K562 (cell line): Measurements from ENCODE around the gene MORC1. TPM values are rescaled to one million over a fixed set of nuclear protein-coding genes. Genes with fewer than 3 reads are reported as not detected.

Experiments
- ATAC-seq: fragments of 200-7000 bp; cut with Tn5 transposase; 3 replicates; pipeline ENCODE4 v1.9.1; 2020; ENCODE audit warnings: moderate library complexity
- BruUV-seq: library from RNA; stranded (reverse); fragments of 400-500 nt; replicated peaks from 2 replicates; lab custom pipeline; 2021; lab: Mats Ljungman, UMichigan
- CTCF ChIA-PET: fragments of 300-600 bp; formaldehyde crosslinking; extraction: SDS; loops from one replicate; lab custom pipeline; 2021; ENCODE audit warnings: low intra/inter-chr PET ratio; lab: Yijun Ruan, JAX
- POLR2A ChIA-PET: fragments of 300-600, 350-650 bp; sonication (Branson Sonifier 250); formaldehyde crosslinking; extraction: SDS; loops from one replicate; lab custom pipeline; 2021; ENCODE audit warnings: antibody characterized with exemption, inconsistent platforms; lab: Yijun Ruan, JAX
- DNase-seq, 4 experiments: peaks; one replicate each; pipeline versions ENCODE4 v3.0.0 to v3.0.0-alpha.2; 2011 to 2018; ENCODE audit warnings: low spot score in 3 of 4, mixed read lengths in 3 of 4; ENCODE audit errors: extremely low read depth in 1 of 4
- FAIRE-seq: peaks from 2 replicates; lab custom pipeline; 2011; peaks lifted over from hg19 to GRCh38; lab: Jason Lieb, UNC
- H2AFZ ChIP-seq: 2 replicates; pipeline ENCODE4 v1.6.0; 2011; ENCODE audit warnings: low read depth, low read length, control low read depth, inconsistent platforms
- H3K27ac ChIP-seq: fragments of 200-600 bp; 3 replicates; pipeline ENCODE4 v1.8.0; 2011; ENCODE audit warnings: low read depth, mild to moderate bottlenecking, control low read depth, inconsistent platforms, low read length, moderate library complexity, mixed read lengths; ENCODE audit errors: extremely low read depth
- H3K27me3 ChIP-seq, 2 experiments: fragments of 300-600 bp in 1 of 2; 2 replicates in 1 of 2; 3 replicates in 1 of 2; pipeline versions ENCODE4 v1.6.0 to v1.8.0; 2011; ENCODE audit warnings: inconsistent platforms in 2 of 2, low read length in 2 of 2, mild to moderate bottlenecking in 1 of 2, mixed read lengths in 1 of 2, moderate library complexity in 1 of 2; ENCODE audit not compliant: control insufficient read depth in 2 of 2, insufficient read depth in 2 of 2
- H3K36me3 ChIP-seq: fragments of 300-600 bp; 3 replicates; pipeline ENCODE4 v1.8.0; 2011; ENCODE audit warnings: mild to moderate bottlenecking, low read length, inconsistent platforms; ENCODE audit not compliant: control insufficient read depth, insufficient read depth
- H3K4me1 ChIP-seq, 2 experiments: fragments of 200-600 bp in 1 of 2; replicated peaks in 1 of 2; 2 replicates in 1 of 2; 3 replicates in 1 of 2; pipeline versions ENCODE4 v1.5.1 to v1.8.0; 2011; ENCODE audit warnings: inconsistent platforms in 2 of 2, low read length in 2 of 2, mild to moderate bottlenecking in 1 of 2, mixed read lengths in 1 of 2, moderate library complexity in 1 of 2; ENCODE audit not compliant: control insufficient read depth in 2 of 2, insufficient read depth in 2 of 2
- H3K4me2 ChIP-seq: 2 replicates; pipeline ENCODE4 v1.6.1; 2011; ENCODE audit warnings: low read length, control low read depth, inconsistent platforms, mixed read lengths; ENCODE audit not compliant: insufficient read depth
- H3K4me3 ChIP-seq: fragments of 200-600 bp; sonication (generic), shearing (Covaris generic); 2 replicates; pipeline ENCODE4 v1.5.1; 2016; ENCODE audit warnings: control low read depth, inconsistent platforms
- H3K79me2 ChIP-seq: fragments of 200-600 bp; 3 replicates; pipeline ENCODE4 v1.8.0; 2011; ENCODE audit warnings: low read length, inconsistent platforms; ENCODE audit not compliant: control insufficient read depth, insufficient read depth
- H3K9ac ChIP-seq, 2 experiments: 2 replicates each; pipeline versions ENCODE4 v1.6.0 to v1.6.1; 2011; ENCODE audit warnings: low read depth in 2 of 2, low read length in 2 of 2, control low read depth in 1 of 2, inconsistent platforms in 1 of 2, mild to moderate bottlenecking in 1 of 2, mixed read lengths in 1 of 2; ENCODE audit not compliant: insufficient read depth in 1 of 2
- H3K9me1 ChIP-seq: one replicate; pipeline ENCODE4 v1.6.0; 2011; ENCODE audit warnings: inconsistent platforms, mild to moderate bottlenecking, low read length, moderate library complexity; ENCODE audit not compliant: control insufficient read depth, insufficient read depth
- H3K9me3 ChIP-seq: replicated peaks from 2 replicates; pipeline ENCODE4 v1.5.1; 2011; ENCODE audit warnings: low read depth, low read length, inconsistent platforms; ENCODE audit not compliant: control insufficient read depth, insufficient read depth
- H4K20me1 ChIP-seq: replicated peaks from 2 replicates; pipeline ENCODE4 v1.6.1; 2011; ENCODE audit warnings: low read length, inconsistent platforms, mixed read lengths; ENCODE audit not compliant: control insufficient read depth, insufficient read depth
- CBFB ChIP-seq: sonication (generic); formaldehyde crosslinking; IDR thresholded peaks from 2 replicates; pipeline ENCODE4 v1.4.0; 2020; ENCODE audit warnings: mild to moderate bottlenecking, missing genetic modification reagents
- ESRRA ChIP-seq: fragments of 450-650 bp; IDR thresholded peaks from 2 replicates; pipeline ENCODE4 v1.6.1; 2014; ENCODE audit warnings: low read depth, mild to moderate bottlenecking, moderate library complexity, borderline replicate concordance
- HCFC1 ChIP-seq: IDR thresholded peaks from 2 replicates; pipeline ENCODE4 v1.6.1; 2012; ENCODE audit warnings: low read depth, low read length, improper control_type of control experiment
- HMGXB4 ChIP-seq: sonication (generic); formaldehyde crosslinking; IDR thresholded peaks from 2 replicates; pipeline ENCODE4 v1.8.1; 2023; ENCODE audit warnings: mild to moderate bottlenecking, missing genetic modification reagents
- MCM3 ChIP-seq: fragments of 450-650 bp; IDR thresholded peaks from 2 replicates; pipeline ENCODE4 v1.6.1; 2016
- NEUROD1 ChIP-seq: fragments of 150-350 bp; IDR thresholded peaks from 2 replicates; pipeline ENCODE4 v1.6.1; 2014; ENCODE audit warnings: borderline replicate concordance, low read length, low read depth; ENCODE audit not compliant: partially characterized antibody
- RBM17 ChIP-seq: fragments of 200-400 bp; formaldehyde crosslinking; IDR thresholded peaks from 2 replicates; pipeline ENCODE4 v1.6.1; 2017; ENCODE audit warnings: low read depth, mild to moderate bottlenecking, low read length, borderline replicate concordance
- RFX7 ChIP-seq: fragments of 250-450 bp; sonication (Bioruptor Pico); IDR thresholded peaks from 2 replicates; pipeline ENCODE4 v1.5.1; 2021; ENCODE audit warnings: mild to moderate bottlenecking
- SIN3B ChIP-seq: fragments of 450-650 bp; IDR thresholded peaks from 2 replicates; pipeline ENCODE4 v1.6.1; 2017; ENCODE audit warnings: low read depth, mild to moderate bottlenecking, moderate library complexity
- SRSF1 ChIP-seq: fragments of 200-400 bp; formaldehyde crosslinking; IDR thresholded peaks from 2 replicates; pipeline ENCODE4 v1.6.1; 2017; ENCODE audit warnings: mild to moderate bottlenecking, low read depth, low read length, moderate library complexity
- SUPT5H ChIP-seq: fragments of 450-650 bp; IDR thresholded peaks from 2 replicates; pipeline ENCODE4 v1.6.1; 2016
- TBL1XR1 ChIP-seq, 2 experiments: IDR thresholded peaks; 2 replicates each; pipeline ENCODE4 v1.6.1; 2012; ENCODE audit warnings: improper control_type of control experiment in 2 of 2, low read length in 2 of 2, mild to moderate bottlenecking in 1 of 2
- ZBTB33 ChIP-seq: sonication (generic); formaldehyde crosslinking; IDR thresholded peaks from 2 replicates; pipeline ENCODE4 v1.8.1; 2023; ENCODE audit warnings: mild to moderate bottlenecking, missing genetic modification reagents
- ZFP36 ChIP-seq: fragments of 150-350 bp; IDR thresholded peaks from 2 replicates; pipeline ENCODE4 v1.6.1; 2018; ENCODE audit warnings: low read length, low read depth; ENCODE audit not compliant: partially characterized antibody
- ZHX1 ChIP-seq: fragments of 150-350 bp; conservative IDR thresholded peaks from 2 replicates; pipeline ENCODE4 v1.6.1; 2014; ENCODE audit warnings: low read length
- ZNF140 ChIP-seq: fragments of 250-450 bp; sonication (Bioruptor Pico); IDR thresholded peaks from 2 replicates; pipeline ENCODE4 v1.8.0; 2021; ENCODE audit warnings: moderate library complexity, mild to moderate bottlenecking, inconsistent platforms
- ZNF174 ChIP-seq: fragments of 250-450 bp; sonication (Bioruptor Pico); IDR thresholded peaks from 2 replicates; pipeline ENCODE4 v1.4.0; 2020; ENCODE audit warnings: mild to moderate bottlenecking
- ZNF644 ChIP-seq: fragments of 200-800 bp; sonication (Bioruptor generic); IDR thresholded peaks from 2 replicates; pipeline ENCODE4 v1.6.1; 2016; ENCODE audit warnings: low read depth, missing genetic modification characterization, missing compliant biosample characterization
- in situ Hi-C: fragments of 300-500 bp; cut with MboI; formaldehyde crosslinking; loops from 4 replicates; pipeline ENCODE4 v1.15.0; 2018; ENCODE audit warnings: inconsistent platforms, mixed read lengths
- intact Hi-C: fragments of 100-400 bp; cut with micrococcal nuclease; formaldehyde crosslinking; loops from 2 replicates; pipeline ENCODE4 v1.14.2; 2022
- polyA plus RNA-seq, 8 experiments: library from polyadenylated mRNA; depleted of rRNA in 4 of 8; stranded (reverse) in 5 of 8; unstranded in 3 of 8; fragments of >200 nt; fragmentation: Nextera tagmentation in 2 of 8; fragmentation: Illumina TruSeq in 1 of 8; extraction: Ambion mirVana in 2 of 8; extraction: Trizol in 1 of 8; gene quantifications; 2 replicates each; pipeline versions ENCODE4 v1.2.1 to v1.2.3, GENCODE V29; 2011 to 2014; ENCODE audit warnings: inconsistent platforms in 1 of 8, missing spikeins in 1 of 8
- total RNA-seq, 7 experiments: library from RNA; depleted of rRNA in 6 of 7; stranded (reverse); fragments of >200 nt in 6 of 7; fragmentation: Illumina TruSeq in 2 of 7; extraction: Trizol in 2 of 7; gene quantifications; 2 replicates each; pipeline versions ENCODE4 v1.2.1 to v1.2.3, GENCODE V29; 2011 to 2021; ENCODE audit warnings: low replicate concordance in 1 of 7

Gene MORC1
- total and polyA plus RNA-seq, 9 of the 15 experiments (the other 6 are each of a cell fraction or from before 2014, with no cell fraction given), result 0.08 to 0.41 (median 0.30) TPM; not detected in 1

- TF ChIP-seq ZNF644 (tag) (no peak), ZHX1 (no peak)
Observed at GRCh38 chr3:109028753-109029152, 89.2 kb downstream of the MORC1 start (continued).

DNA sequence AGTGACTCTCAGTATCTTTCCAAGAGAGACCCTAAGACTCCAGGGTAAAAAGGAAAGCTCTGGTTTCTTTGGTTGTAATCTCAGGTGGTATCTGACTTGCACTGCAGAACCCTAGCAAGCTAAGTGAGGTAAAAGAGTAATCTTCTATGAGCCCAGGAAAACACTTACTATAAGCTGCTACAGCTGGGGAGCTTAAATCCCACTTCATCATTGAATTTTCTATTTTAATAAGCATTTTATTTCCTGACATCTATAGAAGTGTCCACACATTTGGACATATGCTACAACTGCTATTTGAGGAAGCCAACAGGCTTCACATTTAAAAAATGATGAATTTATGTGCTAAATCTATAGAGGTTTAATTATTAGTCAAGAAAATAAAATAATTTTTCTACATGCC lies 91.1 kb downstream of the MORC1 start:
- H3K9ac ChIP-seq, result no peak overlapping the region
- H4K20me1 ChIP-seq, result no peaks in the 10 kb centered on the region
- CTCF ChIA-PET, result no interaction called here
- H3K4me1 ChIP-seq, result no peaks in the 10 kb centered on the region
- DNase-seq, result no peak
- BruUV-seq, result no TSS peak
- FAIRE-seq, result no peak
- H3K27me3 ChIP-seq, result no peaks in the 10 kb centered on the region
- in situ Hi-C loops (no loop called here), intact Hi-C loops (no loop called here)
- H2AFZ ChIP-seq, result no peak overlapping the region
- H3K79me2 ChIP-seq, result no peaks in the 10 kb centered on the region
- H3K36me3 ChIP-seq, result no peaks in the 10 kb centered on the region
- no peaks in the 10 kb centered on the region for H3K9me3 ChIP-seq
- no peaks in the 10 kb centered on the region for H3K9me1 ChIP-seq
- no peak for ATAC-seq
- no peak overlapping the region for H3K4me3 ChIP-seq
- no peak overlapping the region for H3K4me2 ChIP-seq
- H3K27ac ChIP-seq, result no peak overlapping the region
- POLR2A ChIA-PET, result no interaction called here
- TF ChIP-seq TBL1XR1 (IDR thresholded peaks at IDR 0.05; ENCODE audit: low read length in 2 of 2) (no peak), HMGXB4 (CRISPR knock-in tag) (no peak), SRSF1 (no peak), ESRRA (no peak), CBFB (no peak), MCM3 (no peak), ZFP36 (no peak), ZNF174 (CRISPR knock-in tag) (no peak), ZBTB33 (CRISPR knock-in tag) (no peak), RBM17 (no peak), RFX7 (CRISPR knock-in tag) (no peak), SIN3B (no peak), NEUROD1 (no peak), HCFC1 (no peak), SUPT5H (no peak), ZNF140 (CRISPR knock-in tag) (no peak)
